GM18870 (cell line): Measurements from ENCODE around the gene RNASE1.

Experiments
- ATAC-seq: cut with Tn5 transposase; IDR thresholded peaks from one replicate; pipeline ENCODE4 v1.9.1; 2021; ENCODE audit warnings: moderate library complexity; ENCODE audit not compliant: unreplicated experiment

The RNASE1 gene

DNA sequence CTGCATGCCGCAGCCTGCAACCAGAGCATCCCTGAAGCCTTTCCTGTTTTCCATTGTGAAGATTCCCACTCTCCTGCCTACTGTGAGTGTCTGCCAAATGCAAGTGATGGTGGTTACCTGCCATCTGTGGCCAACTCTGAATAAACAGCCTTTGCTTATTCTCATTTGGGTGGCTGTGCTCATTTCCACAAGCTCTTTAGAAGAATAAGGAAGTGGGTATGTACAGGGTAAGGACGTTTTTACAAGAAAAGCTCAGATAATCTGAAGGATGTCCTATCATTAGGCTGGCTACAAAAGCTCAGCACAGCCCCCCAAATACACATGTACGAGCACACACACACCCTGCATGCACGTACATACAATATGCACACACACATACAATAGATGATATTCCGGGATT lies 7.3 kb upstream of the RNASE1 start:
- ATAC-seq: no peak

DNA sequence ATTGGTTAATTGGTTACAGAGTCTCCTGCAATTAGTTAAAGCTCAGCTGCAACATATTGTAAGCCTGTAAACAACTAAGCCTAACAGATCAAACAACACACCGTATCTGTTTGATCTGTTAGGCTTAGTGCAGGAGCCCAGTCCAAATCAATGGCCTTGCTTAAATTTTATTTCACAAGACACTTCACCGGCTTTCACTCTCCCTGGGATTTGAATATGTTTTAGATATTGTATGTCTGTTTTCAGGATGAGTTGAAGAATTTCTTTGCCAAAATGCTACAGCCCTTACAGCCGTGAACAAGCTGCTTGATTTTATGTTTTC lies 5.5 kb upstream of the RNASE1 start:
- no peak for ATAC-seq

DNA sequence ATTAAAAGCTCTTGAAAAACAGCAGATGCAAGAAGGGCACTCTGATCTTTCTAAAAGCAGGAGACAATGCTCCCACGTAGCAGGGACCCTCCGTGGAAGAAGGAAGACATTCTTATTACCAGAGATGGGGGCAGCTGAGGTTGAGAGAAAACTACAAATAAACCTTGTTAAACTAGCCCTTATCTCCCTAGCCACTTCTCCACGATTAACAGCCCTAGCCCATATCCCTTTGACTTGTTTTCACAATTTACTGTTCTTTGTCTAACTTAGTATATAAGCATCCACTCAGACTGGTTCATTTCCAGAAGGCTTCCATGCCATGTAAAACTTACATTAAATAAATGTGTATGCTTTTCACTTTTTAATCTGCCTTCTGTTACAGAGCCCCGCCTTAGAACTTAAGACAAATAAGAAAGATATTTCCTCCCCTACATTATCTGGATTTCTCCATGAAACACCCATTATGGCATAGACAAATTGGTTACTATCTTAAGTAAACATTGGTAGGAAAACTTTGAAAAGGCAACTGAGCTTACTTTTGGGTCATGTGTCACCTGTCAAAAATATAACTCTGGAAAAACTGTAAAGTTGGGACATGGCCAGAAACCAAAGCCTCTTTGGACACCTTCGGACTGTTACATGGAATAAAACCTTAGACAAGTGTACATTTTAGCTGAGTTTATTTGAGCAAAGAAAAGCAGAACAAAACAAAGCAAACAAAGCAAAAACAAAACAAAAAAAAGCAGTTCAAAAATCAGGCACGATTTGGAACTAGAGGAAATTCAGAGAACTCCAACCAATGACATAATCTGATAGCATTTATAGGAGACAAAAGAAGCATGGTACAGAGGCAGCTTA lies 4.9 kb upstream of the RNASE1 start:
- ATAC-seq: no peak

DNA sequence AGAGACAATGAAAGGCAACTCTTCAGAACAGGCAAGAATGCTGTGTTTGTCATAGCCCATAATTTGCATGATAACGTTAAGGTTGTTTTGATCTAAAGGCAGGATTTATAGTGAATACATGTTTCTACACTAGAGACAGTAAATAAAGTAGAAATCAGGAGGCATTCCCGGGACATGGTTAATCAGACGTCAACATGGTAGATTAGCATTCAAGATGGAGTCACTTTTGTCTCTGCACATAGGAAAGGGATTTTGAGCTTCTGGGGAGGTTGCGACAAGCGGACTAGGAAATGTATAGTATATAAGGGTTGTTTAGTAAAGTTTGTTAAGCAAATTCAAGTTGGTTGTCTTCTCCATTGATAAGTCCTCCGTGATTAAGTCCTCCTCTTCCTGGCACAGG lies 2.8 kb upstream of the RNASE1 start:
- no peak for ATAC-seq

DNA sequence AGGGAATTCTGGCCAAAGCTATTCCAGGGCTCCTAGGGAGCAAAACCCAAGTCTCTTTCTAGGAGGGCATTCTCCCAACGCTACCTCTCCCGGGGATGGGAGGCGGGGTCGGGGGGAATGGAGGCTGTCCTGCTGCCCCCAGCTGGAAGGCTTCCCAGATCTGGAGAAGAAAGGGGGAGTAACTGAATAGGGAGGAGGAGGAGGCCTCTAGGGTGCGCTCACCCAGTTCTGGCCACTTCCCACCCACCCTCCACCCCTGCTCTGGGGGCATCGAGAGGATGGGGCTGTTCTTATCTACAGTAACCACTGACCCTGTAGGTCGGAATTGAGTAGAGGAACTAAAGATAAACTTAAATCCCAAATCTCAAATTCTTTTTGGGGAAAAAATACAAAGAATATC lies 579 bp upstream of the RNASE1 start:
- no peak for ATAC-seq

DNA sequence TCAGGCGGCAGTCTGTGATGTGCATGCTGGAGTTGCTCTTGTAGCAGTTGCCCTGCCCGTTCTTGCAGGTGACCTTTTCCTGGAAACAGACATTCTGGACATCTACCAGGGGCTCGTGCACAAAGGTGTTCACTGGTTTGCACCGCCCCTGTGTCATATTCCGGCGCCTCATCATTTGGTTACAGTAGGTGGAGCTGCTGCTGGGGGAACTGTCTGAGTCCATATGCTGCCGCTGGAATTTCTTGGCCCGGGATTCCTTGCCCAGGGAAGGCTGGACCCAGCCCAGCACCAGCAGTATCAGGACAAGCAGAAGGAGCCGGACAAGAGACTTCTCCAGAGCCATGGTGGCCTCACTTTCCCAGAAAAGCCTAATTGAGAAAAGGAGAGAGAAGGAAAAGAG lies 918 bp downstream of the RNASE1 start:
- no peak for ATAC-seq

DNA sequence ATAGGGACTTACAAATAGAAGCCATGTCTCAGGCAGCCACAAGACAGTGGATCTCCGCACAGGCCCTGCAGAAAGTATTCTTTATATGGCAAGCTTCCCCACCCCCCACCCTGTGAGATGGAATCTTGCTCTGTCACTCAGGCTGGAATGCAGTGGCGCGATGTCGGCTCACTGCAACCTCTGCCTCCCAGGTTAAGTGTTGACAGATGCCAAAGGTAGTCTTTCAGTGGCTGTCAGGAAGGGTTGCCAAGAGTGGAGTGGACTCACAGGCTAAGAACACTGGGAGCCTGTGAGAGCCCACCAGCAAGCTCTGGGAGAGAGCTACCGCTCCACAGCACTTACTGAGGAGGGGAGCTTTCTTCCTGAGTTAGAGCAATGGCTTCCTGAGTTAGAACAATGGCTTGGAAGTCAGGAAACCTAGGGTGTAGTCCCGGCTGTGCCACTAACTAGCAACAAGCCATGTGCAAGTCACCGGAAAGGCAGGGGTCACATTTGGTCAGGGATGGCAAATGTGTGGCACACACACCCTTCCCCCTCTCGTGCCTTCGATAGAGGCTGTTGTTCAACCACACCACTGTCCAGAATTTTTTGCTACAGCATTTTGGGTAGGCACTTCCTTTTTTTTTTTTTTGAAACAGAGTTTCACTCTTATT lies 2.6 kb downstream of the RNASE1 start:
- no peak for ATAC-seq

DNA sequence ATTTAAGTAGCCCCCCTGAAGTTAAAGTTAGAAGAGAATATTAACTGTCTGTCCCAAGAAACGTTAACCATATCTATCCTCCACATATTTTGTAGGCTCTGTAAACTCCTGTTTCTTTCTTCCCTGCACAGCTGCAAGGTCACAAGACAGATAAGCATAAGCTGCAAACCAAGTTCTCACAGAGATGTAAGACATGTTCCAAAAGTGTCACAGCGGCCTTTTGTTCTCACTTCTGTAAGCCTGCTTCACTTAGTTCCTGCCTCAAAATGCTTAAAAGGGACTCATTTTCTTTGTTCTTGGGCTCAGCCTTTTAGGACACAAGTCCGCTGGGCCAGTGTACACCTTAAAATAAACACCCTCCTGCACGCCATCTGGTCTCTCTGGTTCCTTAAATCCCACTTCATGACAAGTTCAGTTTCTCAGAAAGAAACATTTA lies 3.2 kb downstream of the RNASE1 start:
- ATAC-seq: no peak

DNA sequence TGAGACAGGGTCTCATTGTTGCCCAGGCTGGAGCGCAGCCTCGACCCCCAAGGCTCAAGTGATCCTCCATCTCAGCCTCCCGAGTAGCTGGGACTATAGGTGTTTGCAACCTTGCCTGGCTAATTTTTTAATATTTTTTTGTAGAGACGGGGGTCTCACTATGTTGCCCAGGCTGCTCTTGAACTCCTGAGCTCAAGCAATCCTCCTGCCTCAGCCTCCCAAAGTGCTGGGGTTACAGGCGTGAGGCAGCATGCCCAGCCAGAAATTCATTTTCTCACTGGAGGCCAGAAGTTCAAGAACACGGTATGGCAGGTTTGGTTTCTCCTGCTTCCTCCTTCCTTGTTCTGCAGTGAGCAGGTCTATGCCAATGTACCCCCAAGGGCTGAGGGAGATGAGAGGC lies 3.7 kb downstream of the RNASE1 start:
- ATAC-seq: no peak

DNA sequence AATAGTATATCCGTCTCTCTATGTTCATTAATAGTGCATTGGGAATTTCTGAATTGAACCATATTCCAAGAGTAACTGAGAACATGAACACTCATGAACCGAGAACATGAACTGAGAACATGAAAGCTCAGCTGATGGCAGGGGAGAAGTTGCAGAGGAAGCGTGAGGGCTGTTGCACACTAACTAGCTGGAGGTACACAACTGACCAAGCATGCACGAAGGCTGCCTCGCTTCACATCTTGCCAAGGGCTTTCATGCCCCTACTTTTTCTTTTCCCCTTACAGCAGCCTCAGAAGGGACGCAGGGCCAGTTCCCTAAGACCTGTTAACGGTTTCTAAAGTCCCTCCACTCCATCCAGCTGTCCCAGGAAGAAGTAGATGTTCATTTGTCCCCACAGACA lies 4.3 kb downstream of the RNASE1 start:
- no peak for ATAC-seq

DNA sequence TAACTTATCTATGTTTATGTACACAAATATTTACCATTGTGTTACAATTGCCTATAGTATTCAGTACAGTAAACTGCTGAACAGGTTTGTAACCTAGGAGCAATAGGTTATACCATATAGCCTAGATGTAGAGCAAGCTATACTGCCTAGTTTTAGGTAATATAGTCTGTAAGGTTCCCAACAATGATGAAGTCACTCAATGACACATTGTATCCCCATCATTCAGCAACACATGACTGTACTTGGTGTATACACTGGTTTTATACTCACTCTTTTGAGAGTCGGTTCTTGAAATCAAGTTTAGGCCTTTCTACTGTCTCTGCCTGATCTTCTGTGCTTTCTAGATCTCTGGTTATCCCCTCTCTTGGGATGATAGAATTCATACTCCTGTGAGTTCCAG lies 5.5 kb downstream of the RNASE1 start:
- ATAC-seq: no peak

DNA sequence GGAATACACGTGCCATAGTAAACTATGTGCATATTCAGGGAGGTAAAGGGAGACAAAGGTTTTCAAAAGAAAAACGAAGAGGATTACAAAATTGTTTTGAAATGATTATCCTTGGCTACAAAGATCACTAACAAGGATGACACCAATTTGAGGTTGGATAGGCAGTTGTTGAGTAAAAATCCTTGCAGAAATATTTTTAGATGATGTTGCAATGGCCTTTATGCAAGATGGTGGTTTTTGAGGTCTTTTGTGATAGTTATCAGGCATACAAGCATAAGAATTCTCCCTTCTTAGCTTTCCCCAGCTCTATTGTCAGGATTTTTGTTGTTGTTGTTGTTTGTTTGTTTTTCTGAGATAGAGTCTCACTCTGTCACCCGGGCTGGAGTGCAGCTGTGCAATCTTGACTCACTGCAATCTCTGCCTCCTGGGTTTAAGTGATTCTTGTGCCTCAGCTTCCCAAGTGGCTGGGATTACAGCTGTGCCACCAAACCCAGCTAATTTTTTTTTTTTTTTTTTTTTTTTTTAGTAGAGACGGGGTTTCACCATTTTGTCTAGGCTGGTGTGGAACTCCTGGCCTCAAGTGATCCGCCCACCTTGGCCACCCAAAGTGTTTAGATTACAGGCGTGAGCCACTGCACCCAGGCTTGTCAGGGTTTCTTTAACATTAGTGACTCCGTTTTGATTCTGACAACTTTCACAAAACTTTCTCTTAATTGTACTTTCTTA lies 7.8 kb downstream of the RNASE1 start:
- no peak for ATAC-seq

DNA sequence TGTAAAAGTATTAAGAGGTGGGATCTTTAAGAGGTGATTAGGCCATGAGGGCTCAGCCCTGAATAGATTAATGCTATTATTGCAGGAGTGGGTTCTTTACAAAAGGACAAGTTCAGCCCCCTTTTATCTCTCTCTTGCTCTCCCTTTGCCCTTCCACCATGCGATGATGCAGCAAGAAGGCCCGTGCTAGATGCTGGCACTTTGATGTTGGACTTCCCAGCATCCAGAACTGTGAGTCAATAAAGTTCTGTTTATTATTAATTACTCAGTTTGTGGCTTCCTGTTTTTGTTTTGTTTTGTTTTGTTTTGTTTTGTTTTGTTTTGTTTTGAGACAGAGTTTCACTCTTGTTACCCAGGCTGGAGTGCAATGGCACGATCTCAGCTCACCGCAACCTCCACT lies 10.1 kb downstream of the RNASE1 start:
- ATAC-seq: no peak

DNA sequence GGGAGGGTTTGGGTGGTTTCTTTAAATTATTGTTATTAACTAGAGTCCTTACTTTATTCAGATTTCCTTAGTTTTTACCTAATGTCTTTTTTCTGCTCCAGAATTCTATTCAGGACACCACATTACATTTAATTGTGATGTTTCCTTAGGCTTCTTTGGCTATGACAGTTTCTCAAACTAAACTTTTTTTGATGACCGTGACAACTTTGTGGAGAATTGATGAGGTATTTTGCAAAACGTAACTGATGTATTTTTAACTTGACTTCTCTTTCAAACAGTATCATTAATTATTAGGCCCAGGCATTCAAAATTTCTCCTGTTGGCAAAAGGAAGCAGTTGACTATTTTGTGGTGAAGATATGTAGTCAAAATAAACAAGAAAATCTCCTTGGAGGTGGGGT lies 11.0 kb downstream of the RNASE1 start:
- no peak for ATAC-seq

DNA sequence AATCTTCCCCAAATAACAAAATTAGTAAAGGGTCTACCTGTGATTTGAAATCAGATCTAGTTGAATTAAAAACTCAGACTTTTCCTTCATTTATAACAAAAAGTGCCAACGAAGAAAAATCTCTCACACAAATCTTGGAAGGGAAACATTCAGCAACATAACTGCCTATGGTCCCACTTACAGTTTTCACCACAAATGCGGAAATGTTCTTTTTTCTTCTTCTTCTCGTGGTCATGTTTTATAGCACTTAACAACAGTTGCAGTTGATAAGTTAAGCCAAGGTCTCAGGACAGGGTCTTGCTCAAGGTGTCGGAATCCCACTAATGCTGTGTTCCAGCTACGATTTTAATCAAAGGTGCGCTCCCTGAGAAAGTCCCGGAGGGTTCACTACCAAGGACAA lies 11.5 kb downstream of the RNASE1 start:
- ATAC-seq: no peak

DNA sequence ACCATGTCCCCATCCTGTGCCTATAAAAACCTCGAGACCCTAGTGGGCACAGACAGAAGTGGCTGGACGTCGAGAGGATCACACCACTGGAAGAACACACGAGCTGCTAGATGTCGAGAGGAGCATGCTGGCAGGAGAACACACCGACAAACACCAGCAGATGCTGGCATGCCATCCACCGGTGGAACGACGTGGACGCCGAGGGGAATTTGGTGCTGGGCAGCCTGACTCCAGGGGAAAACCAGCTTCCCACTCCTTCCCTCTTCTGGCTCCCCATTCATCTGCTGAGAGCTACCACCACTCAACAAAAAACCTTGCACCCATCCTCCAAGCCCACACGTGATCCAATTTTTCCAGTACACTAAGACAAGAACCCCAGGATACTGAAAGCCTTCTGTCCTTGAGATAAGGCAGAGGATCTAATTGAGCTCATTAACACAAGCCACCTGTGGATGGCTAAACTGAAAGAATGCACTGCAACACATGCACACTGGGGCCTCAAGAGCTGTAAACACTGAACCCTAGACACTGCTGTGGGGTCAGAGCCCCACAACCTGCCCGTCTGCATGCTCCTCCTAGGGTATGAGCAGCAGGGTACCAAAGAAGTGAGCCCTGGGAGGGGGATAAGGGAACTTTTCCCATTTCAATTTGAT lies 12.1 kb downstream of the RNASE1 start:
- ATAC-seq: no peak

DNA sequence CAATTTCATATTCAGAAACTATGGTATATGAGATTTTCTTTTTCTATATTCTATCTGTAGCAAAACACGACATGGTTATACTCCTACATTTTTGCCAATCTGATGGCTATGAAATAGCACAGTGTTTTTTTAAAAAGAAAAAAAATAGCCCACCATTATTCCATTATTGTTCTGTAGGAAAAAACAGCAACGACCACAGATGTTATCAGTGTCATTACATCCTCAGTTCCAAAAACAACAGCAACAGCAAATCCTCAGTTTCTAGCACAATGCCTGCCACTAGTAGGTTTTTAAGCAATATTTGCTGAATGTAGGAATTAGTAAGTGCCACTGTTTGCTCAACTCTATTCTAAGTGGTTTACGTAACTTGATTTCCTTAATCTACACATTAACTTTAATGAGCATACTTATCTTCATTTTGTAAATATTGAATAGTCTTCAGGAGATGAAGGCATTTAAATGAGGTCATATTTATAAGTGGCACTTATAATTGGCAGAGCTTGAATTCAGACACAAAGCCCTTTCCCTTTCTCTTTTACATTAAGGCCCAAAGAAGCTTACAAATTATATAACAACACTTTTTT lies 13.3 kb downstream of the RNASE1 start:
- ATAC-seq: no peak

DNA sequence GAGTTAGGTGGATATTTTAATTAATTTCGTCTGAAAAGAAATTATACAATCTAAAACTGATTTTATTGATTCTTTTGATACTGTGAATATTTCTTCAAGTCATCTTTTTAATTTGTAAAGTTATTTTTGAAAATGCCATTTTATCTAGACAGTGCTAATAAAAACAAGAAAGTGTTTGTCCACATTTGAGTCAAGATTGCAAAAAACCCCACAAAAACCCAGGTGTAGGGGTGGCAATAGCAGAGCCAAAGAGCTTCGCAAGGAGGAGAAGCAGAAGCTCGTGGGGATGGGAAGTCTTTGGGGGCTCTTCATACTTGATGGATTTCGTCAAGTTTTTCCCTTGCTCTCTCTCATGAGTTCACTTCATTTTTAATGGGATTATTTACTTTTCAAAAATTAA lies 15.6 kb downstream of the RNASE1 start:
- ATAC-seq: no peak

DNA sequence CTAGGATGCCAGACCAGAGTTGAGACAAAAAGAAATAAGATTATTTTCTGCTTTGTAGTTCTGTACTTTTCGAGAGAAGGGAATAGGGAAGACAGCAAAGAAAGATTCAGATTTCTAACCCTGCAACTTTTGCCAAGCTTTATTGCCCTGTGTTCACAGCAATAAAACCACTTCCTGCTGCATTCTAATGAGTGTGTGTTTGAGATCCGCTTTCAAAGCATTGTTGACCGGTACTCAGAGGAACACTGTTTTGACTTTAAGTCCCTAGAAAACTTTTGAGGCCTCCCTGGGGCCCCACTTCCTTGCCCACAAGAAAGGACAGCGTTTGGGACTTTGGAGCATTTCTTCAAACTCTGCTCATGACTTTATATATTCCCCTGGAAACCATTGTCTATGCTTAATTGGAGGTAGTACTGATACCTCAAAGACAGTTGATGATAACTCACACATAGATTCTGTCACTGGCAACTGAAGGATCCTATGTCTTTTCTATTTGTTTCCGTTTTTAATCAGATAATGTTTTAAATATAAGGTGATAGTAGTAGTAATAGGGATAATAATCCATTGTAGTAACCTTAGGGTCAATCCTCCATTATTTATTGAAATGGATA lies 20.3 kb downstream of the RNASE1 start:
- ATAC-seq: no peak

DNA sequence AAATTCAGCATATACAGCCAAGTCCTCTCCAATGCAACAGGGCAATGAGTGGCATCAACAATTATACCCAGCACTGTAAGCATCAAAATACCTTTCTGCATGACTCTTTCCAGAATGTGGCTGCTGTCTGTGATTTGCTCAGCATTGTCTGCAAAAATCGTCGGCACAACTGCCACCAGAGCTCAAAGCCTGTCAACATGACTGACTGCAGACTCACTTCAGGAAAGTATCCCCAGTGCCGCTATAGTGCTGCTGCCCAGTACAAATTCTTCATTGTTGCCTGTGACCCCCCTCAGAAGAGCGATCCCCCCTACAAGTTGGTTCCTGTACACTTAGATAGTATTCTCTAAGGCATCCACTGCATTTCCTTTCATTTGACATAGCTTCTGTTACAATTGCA lies 20.8 kb downstream of the RNASE1 start:
- no peak for ATAC-seq

DNA sequence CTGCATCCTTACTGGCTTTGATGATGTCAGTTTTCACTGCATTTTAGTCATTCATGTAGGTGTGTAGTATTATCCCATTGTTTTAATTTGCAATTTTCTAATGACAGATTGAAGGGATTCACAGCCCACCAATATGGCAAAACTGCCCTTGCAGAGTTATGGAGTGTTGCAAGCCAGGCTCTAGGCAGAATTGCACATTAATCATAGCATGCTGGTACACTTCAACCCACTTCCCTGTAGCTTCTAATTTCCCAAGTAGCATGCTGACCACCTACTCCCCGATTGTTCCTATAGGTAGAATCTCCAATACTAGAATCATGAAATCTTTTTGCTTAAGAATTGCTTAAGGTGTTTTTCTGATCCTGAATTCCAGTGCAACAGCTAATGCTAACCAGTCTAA lies 26.7 kb downstream of the RNASE1 start:
- no peak for ATAC-seq
